ENCODE results near the gene TMEM131L.

The TMEM131L gene

DNA sequence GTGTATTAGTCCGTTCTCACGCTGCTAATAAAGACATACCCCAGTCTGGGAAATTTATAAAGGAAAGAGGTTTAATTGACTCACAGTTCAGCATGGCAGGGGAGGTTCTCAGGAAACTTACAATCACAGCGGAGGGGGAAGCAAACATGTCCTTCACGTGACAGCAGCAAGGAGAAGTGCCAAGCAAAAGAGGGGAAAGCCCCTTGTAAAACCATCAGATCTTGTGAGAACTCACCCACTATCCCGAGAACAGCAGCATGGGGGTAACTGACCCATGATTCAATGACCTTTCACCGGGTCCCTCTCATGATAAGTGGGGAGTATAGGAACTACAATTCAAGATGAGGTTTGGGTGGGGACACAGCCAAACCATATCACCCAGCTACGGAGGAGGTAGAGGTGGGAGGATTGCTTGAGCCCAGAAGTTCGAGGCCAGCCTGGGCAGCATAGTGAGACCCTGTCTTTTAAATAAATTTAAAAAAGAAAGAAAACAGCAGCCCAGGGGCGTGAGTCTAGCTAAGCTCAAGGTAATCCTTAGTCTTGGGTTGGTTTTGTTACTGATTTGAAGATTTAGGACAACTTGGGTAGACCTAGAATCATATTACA is 46.4 kb upstream of the TMEM131L start:
- Mint-ChIP-seq H3K4me3 (no peak overlapping the region), H3K27me3 (ENCODE audit: low read depth) (no peaks in the 10 kb centered on the region), H3K4me1 (peaks cover 8% of the 10 kb centered on the region), H3K36me3 (ENCODE audit: low read depth) (no peaks in the 10 kb centered on the region), H3K9me3 (no peaks in the 10 kb centered on the region), H3K27ac (peak overlapping the region in 1 of 3 experiments; percentile 73)
- TF ChIP-seq, protein P1, sequence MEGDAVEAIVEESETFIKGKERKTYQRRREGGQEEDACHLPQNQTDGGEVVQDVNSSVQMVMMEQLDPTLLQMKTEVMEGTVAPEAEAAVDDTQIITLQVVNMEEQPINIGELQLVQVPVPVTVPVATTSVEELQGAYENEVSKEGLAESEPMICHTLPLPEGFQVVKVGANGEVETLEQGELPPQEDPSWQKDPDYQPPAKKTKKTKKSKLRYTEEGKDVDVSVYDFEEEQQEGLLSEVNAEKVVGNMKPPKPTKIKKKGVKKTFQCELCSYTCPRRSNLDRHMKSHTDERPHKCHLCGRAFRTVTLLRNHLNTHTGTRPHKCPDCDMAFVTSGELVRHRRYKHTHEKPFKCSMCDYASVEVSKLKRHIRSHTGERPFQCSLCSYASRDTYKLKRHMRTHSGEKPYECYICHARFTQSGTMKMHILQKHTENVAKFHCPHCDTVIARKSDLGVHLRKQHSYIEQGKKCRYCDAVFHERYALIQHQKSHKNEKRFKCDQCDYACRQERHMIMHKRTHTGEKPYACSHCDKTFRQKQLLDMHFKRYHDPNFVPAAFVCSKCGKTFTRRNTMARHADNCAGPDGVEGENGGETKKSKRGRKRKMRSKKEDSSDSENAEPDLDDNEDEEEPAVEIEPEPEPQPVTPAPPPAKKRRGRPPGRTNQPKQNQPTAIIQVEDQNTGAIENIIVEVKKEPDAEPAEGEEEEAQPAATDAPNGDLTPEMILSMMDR (IDR thresholded peaks at IDR 0.05; ENCODE audit: unreplicated experiment in 3 of 3): no peak

DNA sequence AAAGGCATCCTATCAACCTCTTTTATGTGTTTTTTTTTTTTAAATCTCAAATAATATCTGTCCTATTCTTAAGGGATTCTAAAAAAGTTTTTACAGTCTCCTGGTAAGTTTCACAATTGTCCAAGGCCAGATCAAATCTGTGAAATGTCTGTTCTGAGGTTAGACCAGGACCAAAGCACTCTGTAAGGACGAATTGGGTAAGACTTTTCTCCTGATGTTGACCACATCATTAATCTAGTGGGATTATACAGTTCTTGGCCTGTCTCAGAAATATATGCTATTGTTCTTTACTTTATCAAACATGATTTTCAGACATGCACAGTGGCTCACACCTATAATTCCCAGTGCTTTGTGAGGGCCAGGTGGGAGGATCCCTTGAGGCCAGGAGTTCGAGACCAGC is 45.8 kb upstream of the TMEM131L start:
- H3K27me3 Mint-ChIP-seq (ENCODE audit: low read depth): no peaks in the 10 kb centered on the region
- no peaks in the 10 kb centered on the region for H3K9me3 Mint-ChIP-seq
- H3K4me3 Mint-ChIP-seq: no peak overlapping the region
- TF ChIP-seq, protein P1 (IDR thresholded peaks at IDR 0.05; ENCODE audit: unreplicated experiment in 3 of 3): no peak
- H3K27ac Mint-ChIP-seq: no peak overlapping the region
- no peaks in the 10 kb centered on the region for H3K36me3 Mint-ChIP-seq (ENCODE audit: low read depth)
- H3K4me1 Mint-ChIP-seq: peaks cover 8% of the 10 kb centered on the region

DNA sequence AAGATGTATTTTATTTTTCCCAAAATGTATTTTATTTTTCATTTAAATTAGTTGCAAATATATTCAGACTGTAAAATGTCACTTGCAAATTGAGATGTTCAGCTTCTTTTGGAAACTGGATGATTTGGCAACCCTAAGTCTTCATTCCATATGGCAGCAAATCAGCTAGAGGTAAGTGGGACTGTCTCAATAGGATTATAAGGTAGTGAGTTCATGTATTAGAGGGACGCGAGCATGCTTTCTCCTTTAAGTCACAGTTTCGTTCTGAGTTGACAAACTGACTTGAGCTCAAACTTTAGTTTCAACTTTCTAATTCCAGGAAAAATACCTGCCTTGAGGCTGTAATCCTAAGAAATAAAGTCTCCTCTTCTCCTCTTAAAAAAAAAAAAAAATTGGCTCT is 44.2 kb upstream of the TMEM131L start:
- Mint-ChIP-seq H3K36me3 (ENCODE audit: low read depth) (no peaks in the 10 kb centered on the region), H3K4me3 (no peak overlapping the region), H3K27ac (no peak overlapping the region), H3K27me3 (ENCODE audit: low read depth) (no peaks in the 10 kb centered on the region), H3K9me3 (no peaks in the 10 kb centered on the region), H3K4me1 (peaks cover 8% of the 10 kb centered on the region)
- TF ChIP-seq, protein P1 (IDR thresholded peaks at IDR 0.05; ENCODE audit: unreplicated experiment in 3 of 3): no peak

DNA sequence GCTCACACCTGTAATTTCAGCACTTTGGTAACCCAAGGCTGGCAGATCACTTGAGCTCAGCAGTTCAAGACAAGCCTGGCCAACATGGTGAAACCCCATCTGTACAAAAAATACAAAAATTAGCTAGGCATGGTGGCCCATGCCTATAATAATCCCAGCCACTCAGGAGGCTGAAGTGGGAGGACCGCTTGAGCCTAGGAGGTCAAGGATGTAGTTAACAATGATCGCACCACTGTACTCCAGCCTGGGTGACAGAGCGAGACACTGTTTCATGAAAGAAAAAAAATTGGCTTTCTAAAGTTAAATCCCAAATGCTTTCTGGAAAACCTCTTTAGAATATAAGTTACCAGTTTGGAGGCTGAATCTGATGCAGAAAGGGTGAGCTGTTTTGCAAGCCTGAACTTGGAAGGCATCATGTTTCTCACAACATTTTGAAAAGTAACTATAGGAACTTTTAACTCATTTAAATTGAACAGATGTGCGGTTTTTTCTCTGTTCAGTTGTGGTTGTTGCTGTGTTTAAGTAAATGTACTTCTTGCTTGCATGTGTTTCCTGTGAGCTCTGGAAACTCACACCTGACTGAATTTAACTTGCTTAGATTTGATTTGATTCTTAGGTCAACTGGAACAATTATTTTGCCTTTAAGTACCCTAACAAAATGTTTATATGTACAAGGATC is 39.8 kb upstream of the TMEM131L start:
- Mint-ChIP-seq H3K9me3 (no peaks in the 10 kb centered on the region), H3K4me1 (peaks cover 16% of the 10 kb centered on the region), H3K36me3 (ENCODE audit: low read depth) (no peaks in the 10 kb centered on the region), H3K27me3 (ENCODE audit: low read depth) (no peaks in the 10 kb centered on the region), H3K27ac (no peak overlapping the region), H3K4me3 (no peak overlapping the region)
- TF ChIP-seq, protein P1 (IDR thresholded peaks at IDR 0.05; ENCODE audit: unreplicated experiment in 3 of 3): no peak

DNA sequence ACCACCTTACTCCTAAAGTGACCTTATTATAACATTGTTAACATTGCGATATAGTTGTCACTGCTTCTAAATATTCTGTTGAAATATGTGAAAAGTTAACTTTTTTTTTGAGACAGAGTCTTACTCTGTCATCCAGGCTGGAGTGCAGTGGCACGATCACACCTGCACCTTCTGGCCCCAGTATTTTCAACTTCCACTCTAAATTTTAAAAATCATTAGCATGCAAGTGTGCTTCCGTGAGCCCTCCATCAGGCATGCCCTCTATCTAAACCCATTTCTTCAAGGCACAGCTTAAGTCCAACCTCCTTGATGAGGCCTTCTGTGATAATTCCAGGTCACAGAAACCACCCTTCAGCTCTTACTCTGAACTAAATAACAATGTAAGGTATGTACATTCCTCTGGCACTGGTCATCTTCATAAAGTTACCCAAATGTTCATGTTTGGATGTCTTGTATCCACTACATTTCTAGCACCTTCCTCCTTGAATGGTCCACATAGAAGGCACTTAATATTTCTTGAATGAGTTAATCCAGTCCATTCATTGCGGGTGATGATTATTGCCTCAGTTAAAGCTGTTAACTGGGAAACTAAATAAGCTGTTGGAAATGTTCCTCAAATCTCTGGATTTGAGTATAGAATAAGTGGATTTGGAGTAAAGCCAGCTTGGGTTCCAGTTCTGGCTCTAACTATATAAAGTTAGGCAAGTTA is 38.6 kb upstream of the TMEM131L start:
- Mint-ChIP-seq H3K4me1 (peaks cover 16% of the 10 kb centered on the region), H3K4me3 (no peak overlapping the region), H3K9me3 (no peaks in the 10 kb centered on the region), H3K27ac (no peak overlapping the region), H3K27me3 (ENCODE audit: low read depth) (no peaks in the 10 kb centered on the region), H3K36me3 (ENCODE audit: low read depth) (no peaks in the 10 kb centered on the region)
- TF ChIP-seq, protein P1 (IDR thresholded peaks at IDR 0.05; ENCODE audit: unreplicated experiment in 3 of 3): no peak
